A549 treated with Hydrocortisone at 1 μM for 4 hours (cell line): Measurements from ENCODE around the gene FCRL4. TPM values are rescaled to one million over a fixed set of nuclear protein-coding genes. Genes with fewer than 3 reads are reported as not detected.

Source experiments
- total RNA-seq: library from RNA; stranded (reverse); fragments of 200-300 nt; extraction: Qiagen RNA extraction; gene quantifications from 5 replicates; pipeline ENCODE4 v1.2.3, GENCODE V29; 2022

Gene FCRL4
- total RNA-seq = not detected in 5 replicates

GRCh38 chr1:157597959-157598667 is at the start of gene FCRL4:
Gene FCRL4, minus strand, starts transcription at chr1:157598085. Its CDS starts 141 bp downstream, at chr1:157597944.

DNA sequence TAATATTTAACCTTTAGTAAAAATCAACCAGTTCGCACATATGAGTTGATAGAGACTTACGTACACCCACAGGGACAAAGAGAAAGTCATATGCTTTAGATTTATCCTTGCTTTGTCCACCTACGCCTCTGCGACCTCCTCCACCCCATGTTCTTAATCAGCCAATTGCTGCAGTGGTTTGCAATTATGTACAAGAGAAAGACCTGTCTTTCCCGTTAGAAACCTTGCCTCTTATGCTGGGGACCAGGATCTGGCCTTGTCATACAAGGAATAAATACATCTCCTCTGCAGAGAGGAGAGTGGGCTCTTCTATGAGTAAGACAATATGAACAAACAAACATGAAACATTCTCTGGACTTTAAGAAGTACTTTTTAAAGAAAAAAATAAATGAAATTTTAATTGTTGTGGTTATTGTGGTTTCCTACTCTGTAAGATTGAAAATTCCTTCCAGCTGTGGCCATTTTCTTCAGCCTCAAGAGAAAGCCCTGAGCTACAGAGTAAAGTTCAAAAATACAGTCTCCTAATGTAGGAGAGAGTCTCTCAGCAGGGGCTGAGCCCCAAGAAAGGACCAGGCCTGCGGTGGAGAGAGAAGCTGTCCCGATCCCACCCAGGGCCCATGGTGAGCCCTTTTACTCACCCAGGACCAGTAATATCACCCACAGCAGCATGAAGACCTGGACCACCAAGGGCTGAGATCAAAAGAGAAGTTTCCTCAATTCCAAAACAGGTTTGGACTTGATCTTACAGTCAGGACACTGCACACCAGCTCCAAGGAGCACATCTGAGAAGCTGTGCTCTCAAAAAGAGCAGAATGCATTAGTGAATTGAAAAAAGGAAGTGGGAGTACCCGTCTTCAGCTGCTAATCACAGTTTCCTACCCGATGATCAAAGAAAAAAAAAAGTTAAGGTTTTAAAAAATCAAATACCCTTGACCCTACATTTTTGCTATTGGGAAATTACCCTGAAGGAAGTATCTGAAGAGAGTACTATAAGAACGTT is 45.9 kb downstream of the FCRL4 start, which contains the start of gene FCRL5:
TSS of gene FCRL5 (minus strand) at position 822 of the 1,000 bp plus-strand sequence. CDS start at position 669, 153 bp downstream.

Other genes with a start within 250 kb of the FCRL4 start
- 0.03 TPM in 1 of 5 replicates, not detected in the others for gene FCRL5, start 45.6 kb downstream of the FCRL4 start, total RNA-seq
- not detected in 5 replicates for gene FCRL3, start 102.7 kb upstream of the FCRL4 start, total RNA-seq
- not detected in 5 replicates for gene FCRL2, start 179.0 kb upstream of the FCRL4 start, total RNA-seq
- not detected in 5 replicates for gene FCRL1, start 222.0 kb upstream of the FCRL4 start, total RNA-seq
- gene CD5L, start 243.7 kb upstream of the FCRL4 start, total RNA-seq = not detected in 5 replicates